AML-193 (cell line): ENCODE measurements around the gene KCND2.

Source experiments
- DNase-seq, 2 experiments: peaks; one replicate each; lab custom pipeline; 2025; lab: John Stamatoyannopoulos, UW

Gene KCND2

GRCh38 chr7:120703585-120704240, 430.7 kb downstream of the KCND2 start:
- no peak for DNase-seq

- no peak for DNase-seq
Measured at GRCh38 chr7:120709252-120709971, 436.4 kb downstream of the KCND2 start.

- DNase-seq = no peak
Measured at GRCh38 chr7:120709972-120710320, 437.0 kb downstream of the KCND2 start.

- DNase-seq = no peak
Measured at GRCh38 chr7:120714945-120715344, 442.0 kb downstream of the KCND2 start.

- DNase-seq = no peak
Measured at GRCh38 chr7:120716307-120716706, 443.3 kb downstream of the KCND2 start.

- no peak for DNase-seq
Measured at GRCh38 chr7:120717166-120717565, 444.2 kb downstream of the KCND2 start.

GRCh38 chr7:120718361-120718760, 445.4 kb downstream of the KCND2 start:
- no peak for DNase-seq

GRCh38 chr7:120720317-120720716, 447.3 kb downstream of the KCND2 start:
- DNase-seq = no peak

GRCh38 chr7:120723465-120724385, 450.8 kb downstream of the KCND2 start:
- no peak for DNase-seq

GRCh38 chr7:120724448-120724847, 451.5 kb downstream of the KCND2 start:
- DNase-seq = no peak

- DNase-seq = no peak
Measured at GRCh38 chr7:120724955-120725354, 452.0 kb downstream of the KCND2 start.

GRCh38 chr7:120725376-120726039, 452.5 kb downstream of the KCND2 start:
- peak; percentile 8 to 33 for DNase-seq

GRCh38 chr7:120729245-120729644, 456.3 kb downstream of the KCND2 start:
- DNase-seq = no peak

- no peak for DNase-seq
Measured at GRCh38 chr7:120731271-120731670, 458.3 kb downstream of the KCND2 start.

GRCh38 chr7:120732256-120732655, 459.3 kb downstream of the KCND2 start:
- DNase-seq = no peak

GRCh38 chr7:120733143-120733542, 460.2 kb downstream of the KCND2 start:
- DNase-seq = no peak

- DNase-seq = no peak
Measured at GRCh38 chr7:120733835-120734234, 460.9 kb downstream of the KCND2 start.

GRCh38 chr7:120735791-120736190, 462.8 kb downstream of the KCND2 start:
- no peak for DNase-seq

GRCh38 chr7:120738816-120739215, 465.8 kb downstream of the KCND2 start:
- DNase-seq = no peak

GRCh38 chr7:120740348-120740747, 467.4 kb downstream of the KCND2 start:
- DNase-seq = no peak

- DNase-seq = no peak
Measured at GRCh38 chr7:120741371-120742042, 468.5 kb downstream of the KCND2 start.

GRCh38 chr7:120742372-120742771, 469.4 kb downstream of the KCND2 start:
- DNase-seq = no peak
